ENCODE measurements around the gene PLEKHG4B. TPM values are rescaled to one million over a fixed set of nuclear protein-coding genes. Genes with fewer than 3 reads are reported as not detected.
"Not testable (repeated sequence)": the region's sequence is repeated elsewhere in the genome, so short reads cannot be mapped to it uniquely, and the experiment has no call there.

Gene PLEKHG4B
- total RNA-seq, 1 experiment from 2014 or later, result 1.2 TPM

DNA sequence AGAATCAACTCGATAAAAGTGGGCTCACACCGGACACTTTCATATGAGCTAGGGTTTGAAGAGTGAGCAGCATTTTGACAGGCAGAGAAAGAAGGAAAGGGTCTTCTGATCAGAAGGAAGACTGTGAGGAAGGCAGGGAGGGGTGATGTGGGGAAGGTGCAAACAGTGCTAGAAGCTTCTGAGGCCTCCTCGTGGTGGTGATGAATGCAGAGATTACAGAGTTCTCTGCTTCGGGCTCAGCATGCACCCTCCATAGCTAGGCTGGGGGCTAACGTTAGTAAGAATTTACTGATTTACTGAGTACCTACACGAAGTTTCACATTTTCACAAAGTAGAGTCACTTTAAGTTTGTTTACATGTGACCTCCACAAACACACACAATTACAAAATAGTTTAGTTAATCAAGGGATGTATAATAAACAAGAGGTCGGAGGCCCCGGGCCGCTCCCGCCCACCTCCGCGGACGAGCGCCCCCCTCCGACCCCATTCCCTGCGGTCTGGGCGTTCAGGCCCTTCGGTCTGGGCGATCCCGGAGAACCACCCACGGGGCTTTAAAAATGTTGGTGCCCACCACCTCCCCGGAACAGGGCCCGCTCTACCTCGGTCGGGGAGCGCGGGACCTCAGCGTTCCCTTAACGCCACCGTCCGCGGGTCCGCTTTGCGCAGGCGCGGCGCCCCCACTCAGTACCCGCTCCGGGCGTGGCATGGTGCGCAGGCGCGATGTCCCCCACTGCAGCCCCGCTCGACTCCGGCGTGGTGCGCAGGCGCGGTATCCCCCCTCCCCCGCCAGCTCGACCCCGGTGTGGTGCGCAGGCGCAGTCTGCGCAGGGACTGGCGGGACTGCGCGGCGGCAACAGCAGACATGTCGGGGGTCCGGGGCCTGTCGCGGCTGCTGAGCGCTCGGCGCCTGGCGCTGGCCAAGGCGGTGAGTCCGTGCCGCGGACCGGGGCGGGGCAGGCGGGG is 125.8 kb downstream of the PLEKHG4B start, which contains the start of the genes CCDC127 and SDHA:
Gene CCDC127 (minus strand): TSS at position 660 of the 963 bp plus-strand sequence. CDS start 1,304 bp downstream, outside the sequence.
Gene SDHA (plus strand): TSS at position 827 of the 963 bp plus-strand sequence. CDS start 36 bp downstream, at position 863.
- H3K9me3 ChIP-seq (ENCODE audit: low read length); H3F3A ChIP-seq (ENCODE audit: low read length, unreplicated experiment); H3K9me2 ChIP-seq (replicated peaks; ENCODE audit: low read length); H3K27me3 ChIP-seq (ENCODE audit: low read length); intact Hi-C loops (cut with micrococcal nuclease); H3K36me3 ChIP-seq (ENCODE audit: low read depth, low read length): not testable (repeated sequence)
- TF ChIP-seq, protein P1, sequence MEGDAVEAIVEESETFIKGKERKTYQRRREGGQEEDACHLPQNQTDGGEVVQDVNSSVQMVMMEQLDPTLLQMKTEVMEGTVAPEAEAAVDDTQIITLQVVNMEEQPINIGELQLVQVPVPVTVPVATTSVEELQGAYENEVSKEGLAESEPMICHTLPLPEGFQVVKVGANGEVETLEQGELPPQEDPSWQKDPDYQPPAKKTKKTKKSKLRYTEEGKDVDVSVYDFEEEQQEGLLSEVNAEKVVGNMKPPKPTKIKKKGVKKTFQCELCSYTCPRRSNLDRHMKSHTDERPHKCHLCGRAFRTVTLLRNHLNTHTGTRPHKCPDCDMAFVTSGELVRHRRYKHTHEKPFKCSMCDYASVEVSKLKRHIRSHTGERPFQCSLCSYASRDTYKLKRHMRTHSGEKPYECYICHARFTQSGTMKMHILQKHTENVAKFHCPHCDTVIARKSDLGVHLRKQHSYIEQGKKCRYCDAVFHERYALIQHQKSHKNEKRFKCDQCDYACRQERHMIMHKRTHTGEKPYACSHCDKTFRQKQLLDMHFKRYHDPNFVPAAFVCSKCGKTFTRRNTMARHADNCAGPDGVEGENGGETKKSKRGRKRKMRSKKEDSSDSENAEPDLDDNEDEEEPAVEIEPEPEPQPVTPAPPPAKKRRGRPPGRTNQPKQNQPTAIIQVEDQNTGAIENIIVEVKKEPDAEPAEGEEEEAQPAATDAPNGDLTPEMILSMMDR (conservative IDR thresholded peaks at IDR 0.05; ENCODE audit: low read depth, low read length), result peak; percentile 58
- DNase-seq, result peak; percentile 95
- CTCF ChIA-PET, result interaction anchor here (0.7 to 1.9 kb wide), 2 partner anchors 29 to 53 kb away, joined by 3 to 12 read pairs; no protein-coding TSS in a partner anchor
- H4K20me1 ChIP-seq (ENCODE audit: low read length), result peaks cover 38% of the 10 kb centered on the region
- peaks cover 76% of the 10 kb centered on the region for H3K79me2 ChIP-seq (ENCODE audit: low read length)
- peak within 1 kb of the TSS; percentile 95 for H3K4me2 ChIP-seq (ENCODE audit: low read length)
- H3K4me3 ChIP-seq (ENCODE audit: low read length), result peak within 1 kb of the TSS; percentile 93
- peak within 1 kb of the TSS; percentile 99 for H3K9ac ChIP-seq (ENCODE audit: low read length)
- H3K27ac ChIP-seq (ENCODE audit: low read length), result peak within 1 kb of the TSS; percentile 66
- H2AFZ ChIP-seq (ENCODE audit: low read length), result peak within 1 kb of the TSS; percentile 78
- H3K4me1 ChIP-seq (ENCODE audit: insufficient read depth, low read length), result peaks cover 38% of the 10 kb centered on the region
- POLR2A ChIA-PET (ENCODE audit: unreplicated experiment), result interaction anchor here (0.6 to 1.0 kb wide), 2 partner anchors 53 to 164 kb away, joined by 3 to 11 read pairs; partner anchors contain the start of gene PDCD6
- TSS peak; percentile 54 for BruUV-seq (replicated peaks)
- ATAC-seq, result peak; percentile 68

DNA sequence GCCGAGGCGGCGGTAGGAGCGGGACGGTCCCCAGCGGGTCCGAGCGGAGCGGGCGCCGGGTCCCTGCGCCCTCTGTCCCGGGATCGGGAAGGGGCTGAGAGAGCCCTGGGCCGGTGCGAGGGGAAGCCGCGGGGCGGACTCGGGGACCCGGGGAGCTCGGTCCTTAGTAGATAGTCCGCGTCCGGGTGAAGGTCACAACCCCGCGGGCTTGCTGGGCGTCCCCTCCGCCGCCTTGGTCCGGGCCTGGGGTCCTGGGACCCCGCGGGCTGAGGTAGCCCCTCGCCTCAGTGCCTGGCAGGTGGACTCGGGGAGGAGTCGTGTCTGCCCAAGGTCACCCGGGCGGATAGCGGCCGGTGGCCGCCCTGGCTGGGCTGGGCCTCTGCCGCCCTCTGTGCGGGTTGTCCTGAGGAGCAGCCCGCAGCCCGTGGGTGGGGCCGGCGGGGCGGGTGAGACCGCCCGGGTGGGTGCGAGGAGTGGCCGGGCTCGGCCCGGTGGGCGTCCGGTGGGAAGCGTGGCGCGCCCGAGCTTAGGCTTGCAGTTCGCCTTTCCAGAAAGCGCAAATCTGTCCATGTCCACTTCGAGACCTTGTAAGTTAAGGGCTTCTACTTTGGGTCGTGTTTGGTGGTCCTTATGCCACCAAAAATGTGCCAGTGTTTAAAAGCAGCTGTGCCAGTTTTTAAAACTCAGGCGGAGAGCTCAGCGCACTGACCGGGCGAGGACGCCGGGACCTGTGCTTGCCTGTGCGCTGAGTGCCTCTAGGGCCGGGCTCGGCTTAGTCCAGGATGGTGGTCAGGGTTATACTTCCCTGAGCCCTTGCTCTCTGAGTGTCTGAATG is 126.7 kb downstream of the PLEKHG4B start:
- intact Hi-C loops (cut with micrococcal nuclease), result no loop called here
- no TSS peak for BruUV-seq (replicated peaks)

More for the DNA sequence above, 126.7 kb downstream of the PLEKHG4B start:
- H3K27ac ChIP-seq (ENCODE audit: low read length), result peak overlapping the region; percentile 66
- H3K4me2 ChIP-seq (ENCODE audit: low read length), result peak overlapping the region; percentile 95
- no peaks in the 10 kb centered on the region for H3K9me3 ChIP-seq (ENCODE audit: low read length)
- no peaks in the 10 kb centered on the region for H3K27me3 ChIP-seq (ENCODE audit: low read length)
- peaks cover 43% of the 10 kb centered on the region for H4K20me1 ChIP-seq (ENCODE audit: low read length)
- DNase-seq (peak; percentile 32), ATAC-seq (peak; percentile 50)
- H3K4me3 ChIP-seq (ENCODE audit: low read length), result peak overlapping the region; percentile 93
- no peaks in the 10 kb centered on the region for H3F3A ChIP-seq (ENCODE audit: low read length, unreplicated experiment)
- peak overlapping the region; percentile 46 for H2AFZ ChIP-seq (ENCODE audit: low read length)
- ChIA-PET CTCF (interaction anchor here (0.7 to 1.9 kb wide), 2 partner anchors 30 to 52 kb away, joined by 3 to 12 read pairs; no protein-coding TSS in a partner anchor), POLR2A (ENCODE audit: unreplicated experiment) (interaction anchor here (0.6 to 1.0 kb wide), 3 partner anchors 52 to 165 kb away, joined by 3 to 11 read pairs (median 3); partner anchors contain the start of gene PDCD6)
- peaks cover 43% of the 10 kb centered on the region for H3K4me1 ChIP-seq (ENCODE audit: insufficient read depth, low read length)
- no peaks in the 10 kb centered on the region for H3K9me2 ChIP-seq (replicated peaks; ENCODE audit: low read length)
- TF ChIP-seq, protein P1 (conservative IDR thresholded peaks at IDR 0.05; ENCODE audit: low read depth, low read length), result no peak
- no peak for TF ChIP-seq EZH2phosphoT487 (IDR thresholded peaks at IDR 0.05; ENCODE audit: borderline replicate concordance, low read length)
- no peak for TF ChIP-seq EZH2 (IDR thresholded peaks at IDR 0.05; ENCODE audit: low read length, unreplicated experiment)
- H3K79me2 ChIP-seq (ENCODE audit: low read length), result peaks cover 82% of the 10 kb centered on the region
- H3K9ac ChIP-seq (ENCODE audit: low read length), result peak overlapping the region; percentile 99
- peaks cover 6% of the 10 kb centered on the region for H3K36me3 ChIP-seq (ENCODE audit: low read depth, low read length)
